Pancreas (tissue), 10 donors: ENCODE data around the gene FAHD2A. TPM values are rescaled to one million over a fixed set of nuclear protein-coding genes. Genes with fewer than 3 reads are reported as not detected.

Source experiments
- ATAC-seq, 4 donors: fragments of 200-7000 bp; cut with Tn5 transposase; one replicate each; pipeline versions ENCODE4 v1.8.0 to v1.9.1; 2020; ENCODE audit warnings: mild to moderate bottlenecking in 4 of 4, moderate library complexity in 4 of 4
- DNase-seq, 6 donors: peaks; one replicate each; pipeline ENCODE4 v3.0.0-alpha.2; 2020
- FAIRE-seq: peaks from 2 replicates; lab custom pipeline; 2012; peaks lifted over from hg19 to GRCh38; lab: Jason Lieb, UNC
- H3K27ac ChIP-seq, 4 donors: fragments of 200-600 bp; sonication (generic); 1 replicate in 3 of 4; 2 replicates in 1 of 4; pipeline versions ENCODE4 v1.5.0 to v1.8.0; 2020
- H3K27me3 ChIP-seq, 4 donors: fragments of 200-600 bp; one replicate each; pipeline ENCODE4 v1.8.0; 2021
- H3K36me3 ChIP-seq, 3 donors: fragments of 200-600 bp; sonication (generic) in 1 of 3; one replicate each; pipeline versions ENCODE4 v1.5.0 to v1.8.0; 2020 to 2021
- H3K4me1 ChIP-seq, 3 donors: fragments of 200-600 bp; one replicate each; pipeline ENCODE4 v1.8.0; 2021
- H3K4me3 ChIP-seq, 4 donors: fragments of 200-600 bp; sonication (generic) in 2 of 4; one replicate each; pipeline versions ENCODE4 v1.5.0 to v1.8.0; 2020 to 2021
- H3K9me3 ChIP-seq, 4 donors: fragments of 200-600 bp; one replicate each; pipeline ENCODE4 v1.8.0; 2021
- CTCF ChIP-seq, 4 donors: fragments of 200-600 bp; sonication (generic) in 3 of 4; IDR thresholded peaks; one replicate each; pipeline versions ENCODE4 v1.5.0 to v1.8.0; 2021; ENCODE audit warnings: antibody characterized with exemption in 4 of 4
- WGBS, 2 donors: extraction: QIAGEN DNeasy Blood & Tissue Kit; methylation state at CpG; one replicate each; pipeline ENCODE4 v1.1.7; 2013; 5-methylcytosine and 5-hydroxymethylcytosine counted together
- intact Hi-C, 3 donors: fragments of 100-400 bp; cut with DNase I; formaldehyde crosslinking; loops; one replicate each; pipeline versions ENCODE4 v1.11.1 to v1.14.2; 2022
- polyA plus RNA-seq, 2 donors: library from polyadenylated mRNA; stranded (reverse); fragments of 200-250 nt; gene quantifications; one replicate each; pipeline ENCODE4 v1.2.3, GENCODE V29; 2013
- total RNA-seq, 6 donors: library from RNA; stranded (reverse); fragmentation: NEBNext Ultra II Directional in 4 of 6; extraction: Animal tissue kit (Norgen Biotek cat#: 25700) in 4 of 6; gene quantifications; one replicate each; pipeline versions ENCODE4 v1.2.1 to v1.2.4, GENCODE V29; 2021 to 2023
- donor health status: healthy with polysubstance abuse.
- donor health status: DM: no; HTN: no; CAD: no; lungs with moderate emphysema.
- donor health status: DM: no; HTN: no; CAD: no.
- donor health status: control.
- donor health status: control.
- donor health status: Bipolar disorder and iron deficiency.
- donor health status: DM: yes; HTN: yes; CAD: no.
- donor health status: DM: no; HTN: no; CAD: no.
- donor health status: DM: no; HTN: no; CAD: no.
- donor health status: DM: yes; HTN: yes; CAD: no.

FAHD2A gene
- total and polyA plus RNA-seq, 8 donors, result 15.4 to 22.2 (median 18.3) TPM

DNA sequence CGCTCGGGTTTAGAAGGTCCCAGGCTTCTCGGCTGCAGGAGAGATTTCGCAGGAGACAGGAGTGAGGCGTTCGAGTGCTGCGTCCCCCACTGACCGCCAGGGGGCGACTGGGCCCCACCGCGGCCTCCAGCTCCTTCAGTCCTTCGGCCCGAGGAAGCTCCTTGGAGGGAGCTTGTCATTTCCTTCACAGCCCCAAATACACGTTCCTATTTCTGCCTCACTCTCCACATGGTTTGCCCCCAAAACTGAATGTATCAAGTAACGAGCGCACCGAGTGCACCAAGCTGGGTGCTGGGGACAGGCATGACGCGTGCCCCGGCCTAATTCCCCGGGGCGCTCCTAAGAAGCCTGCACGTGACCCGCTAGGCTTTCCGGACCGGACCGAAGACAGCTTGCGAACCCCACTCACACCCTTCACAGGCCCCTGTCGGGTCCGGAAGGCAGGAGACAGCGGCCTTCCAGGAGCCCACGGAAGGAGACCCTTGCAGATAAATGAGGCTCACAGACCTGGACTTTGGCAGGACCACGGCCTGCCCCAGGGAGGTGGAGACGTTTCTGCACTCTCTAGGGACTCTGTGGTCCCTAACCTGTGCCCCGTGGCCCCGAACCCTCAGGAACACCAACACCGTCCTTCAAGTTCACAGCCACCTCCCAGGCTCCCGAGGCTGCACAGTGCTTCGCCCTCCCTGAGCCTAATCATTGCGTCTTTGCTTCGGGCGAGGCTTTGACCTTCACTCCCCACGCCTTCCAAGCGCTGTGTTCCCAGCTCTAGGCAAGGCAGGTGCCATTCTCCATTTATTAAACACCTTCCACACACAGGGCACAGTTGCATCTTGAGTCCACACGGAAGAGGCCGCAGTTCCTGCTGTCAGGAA is 13.0 kb upstream of the FAHD2A start:
- DNase-seq (peak in 5 of 6 donors; percentile 33 to 85 (median 63)), FAIRE-seq (no peak), ATAC-seq (peak; percentile 59 to 70 (median 62))
- no peak overlapping the region for H3K4me3 ChIP-seq
- WGBS, 2 donors, result 59 to 60% methylated on average over 46 of the region's 46 CpGs
- intact Hi-C loops, result no loop called here
- H3K4me1 ChIP-seq, result peaks cover 0 to 18% (median 17%) of the 10 kb centered on the region in 3 donors
- H3K36me3 ChIP-seq, result no peaks in the 10 kb centered on the region
- H3K9me3 ChIP-seq, result no peaks in the 10 kb centered on the region
- H3K27me3 ChIP-seq, result no peaks in the 10 kb centered on the region
- TF ChIP-seq CTCF (IDR thresholded peaks at IDR 0.05), result peak; percentile 88 to 93 (median 90)
- no peak overlapping the region for H3K27ac ChIP-seq

DNA sequence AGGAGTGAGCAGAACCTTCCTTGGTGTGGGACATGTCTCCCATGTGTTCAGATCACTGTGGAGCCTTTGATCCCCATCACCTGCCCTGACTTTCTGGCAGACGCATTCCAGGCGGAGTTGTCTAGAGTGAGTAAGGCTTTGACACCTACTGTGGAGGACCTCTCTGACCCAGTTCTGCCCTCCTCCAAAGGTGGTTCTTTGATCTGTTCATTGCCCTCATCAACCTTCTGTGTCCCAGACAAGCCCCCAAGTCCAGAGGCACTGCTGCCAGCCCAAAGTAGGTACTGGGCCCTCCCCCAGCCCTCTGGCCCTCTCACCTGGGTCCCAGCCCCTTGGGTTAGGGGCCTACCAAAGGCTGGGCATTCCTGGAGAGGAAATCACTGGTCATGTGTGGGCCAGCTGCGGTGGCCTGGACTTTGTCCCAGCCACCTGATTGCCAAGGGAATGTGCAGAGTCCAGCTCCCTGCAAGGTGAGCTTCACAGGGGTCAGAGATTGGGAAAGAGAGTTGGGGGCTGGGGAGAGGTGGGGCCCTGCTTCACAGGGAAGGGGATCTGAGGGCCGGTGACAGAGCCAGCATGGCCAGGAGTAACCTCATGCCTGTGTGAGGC is 12.1 kb upstream of the FAHD2A start:
- no peak for TF ChIP-seq CTCF (IDR thresholded peaks at IDR 0.05)
- intact Hi-C loops, result no loop called here
- Histone ChIP-seq H3K27ac (no peak overlapping the region), H3K36me3 (no peaks in the 10 kb centered on the region), H3K4me1 (peaks cover 0 to 18% (median 17%) of the 10 kb centered on the region in 3 donors), H3K9me3 (no peaks in the 10 kb centered on the region), H3K4me3 (no peak overlapping the region), H3K27me3 (no peaks in the 10 kb centered on the region)
- no peak for FAIRE-seq
- 60 to 68% methylated on average over 4 of the region's 4 CpGs for WGBS, 2 donors
- DNase-seq, result peak in 1 of 6 donors; percentile 44
- peak; percentile 27 to 49 (median 38) for ATAC-seq

DNA sequence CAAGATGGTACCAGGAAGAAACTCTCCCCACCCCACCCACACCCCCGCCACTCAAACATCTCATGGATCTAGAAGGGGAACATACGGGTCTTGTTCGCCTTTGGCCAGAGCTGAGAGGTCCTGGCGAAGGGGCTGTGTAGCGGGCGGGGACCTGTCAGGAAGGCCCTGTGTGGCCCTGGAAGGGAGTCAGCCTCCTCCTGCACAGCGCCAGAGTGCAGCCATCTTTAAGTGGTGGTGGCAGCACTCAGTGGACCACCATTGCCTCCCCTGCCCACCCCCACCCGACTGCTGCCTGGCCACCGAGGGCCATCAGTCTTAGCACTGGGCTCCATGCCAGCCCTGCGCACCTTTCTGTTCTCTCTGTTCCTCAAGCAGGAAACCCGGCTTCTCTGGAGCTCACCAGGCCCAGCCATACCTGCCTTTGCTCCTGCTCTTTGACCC is 11.6 kb upstream of the FAHD2A start:
- no peak overlapping the region for H3K27ac ChIP-seq
- ATAC-seq, result no peak

DNA sequence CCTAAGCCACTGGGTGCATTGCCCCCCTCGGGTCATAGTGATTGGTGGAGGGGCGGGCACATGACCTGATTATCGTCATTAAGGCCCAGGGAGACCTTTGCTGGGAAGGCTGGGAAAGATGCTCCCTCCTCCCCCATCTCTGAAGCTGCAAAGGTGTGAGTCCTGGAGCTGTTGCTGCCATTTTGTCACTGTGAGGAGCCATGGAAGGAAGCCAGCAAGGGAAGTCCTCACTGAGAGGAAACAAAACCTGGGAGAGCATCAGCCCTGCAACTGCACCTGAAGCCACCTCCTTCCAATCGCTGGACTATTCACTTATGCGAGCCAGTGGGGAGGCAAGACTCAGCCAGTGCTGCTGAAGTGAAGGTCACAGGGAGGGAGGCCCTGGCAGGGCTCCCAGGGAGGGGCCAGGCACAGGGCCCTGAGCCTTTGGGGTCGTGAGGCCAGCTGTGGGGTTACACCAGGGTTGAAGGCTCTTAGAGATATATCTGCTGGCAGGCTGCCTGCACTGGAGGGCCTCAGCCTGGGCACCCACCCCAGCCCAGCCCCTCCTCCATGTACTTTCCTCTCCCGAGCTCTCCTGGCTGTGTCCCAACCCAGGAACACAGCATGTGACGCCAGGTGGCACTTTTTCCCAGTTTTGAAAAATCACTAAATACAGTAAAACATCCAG is 10.7 kb upstream of the FAHD2A start:
- no peak for TF ChIP-seq CTCF (IDR thresholded peaks at IDR 0.05)
- peak overlapping the region in 3 of 4 donors; percentile 26 to 74 (median 51) for H3K27ac ChIP-seq
- no peak overlapping the region for H3K4me3 ChIP-seq
- H3K9me3 ChIP-seq, result no peaks in the 10 kb centered on the region
- intact Hi-C loops, result no loop called here
- peaks cover 0 to 18% (median 17%) of the 10 kb centered on the region in 3 donors for H3K4me1 ChIP-seq
- H3K27me3 ChIP-seq, result no peaks in the 10 kb centered on the region
- ATAC-seq (peak; percentile 85 to 91 (median 88)), DNase-seq (peak; percentile 76 to 90 (median 81)), FAIRE-seq (no peak)
- 18 to 21% methylated on average over 8 of the region's 8 CpGs for WGBS, 2 donors
- no peaks in the 10 kb centered on the region for H3K36me3 ChIP-seq

More for the DNA sequence above, 11.6 kb upstream of the FAHD2A start:
- no peak for FAIRE-seq
- Histone ChIP-seq H3K36me3 (no peaks in the 10 kb centered on the region), H3K4me1 (peaks cover 0 to 18% (median 17%) of the 10 kb centered on the region in 3 donors), H3K27me3 (no peaks in the 10 kb centered on the region), H3K4me3 (no peak overlapping the region), H3K9me3 (no peaks in the 10 kb centered on the region)
- intact Hi-C loops, result no loop called here
- 69 to 72% methylated on average over 11 of the region's 11 CpGs for WGBS, 2 donors
- TF ChIP-seq CTCF (IDR thresholded peaks at IDR 0.05), result no peak
- peak in 1 of 6 donors; percentile 69 for DNase-seq
